ENCODE measurements around the gene TPCN2. TPM values are rescaled to one million over a fixed set of nuclear protein-coding genes. Genes with fewer than 3 reads are reported as not detected.

TPCN2 gene
- polyA plus RNA-seq, 3 donors from 2014 or later, result 4.8 to 7.0 (median 5.0) TPM

DNA sequence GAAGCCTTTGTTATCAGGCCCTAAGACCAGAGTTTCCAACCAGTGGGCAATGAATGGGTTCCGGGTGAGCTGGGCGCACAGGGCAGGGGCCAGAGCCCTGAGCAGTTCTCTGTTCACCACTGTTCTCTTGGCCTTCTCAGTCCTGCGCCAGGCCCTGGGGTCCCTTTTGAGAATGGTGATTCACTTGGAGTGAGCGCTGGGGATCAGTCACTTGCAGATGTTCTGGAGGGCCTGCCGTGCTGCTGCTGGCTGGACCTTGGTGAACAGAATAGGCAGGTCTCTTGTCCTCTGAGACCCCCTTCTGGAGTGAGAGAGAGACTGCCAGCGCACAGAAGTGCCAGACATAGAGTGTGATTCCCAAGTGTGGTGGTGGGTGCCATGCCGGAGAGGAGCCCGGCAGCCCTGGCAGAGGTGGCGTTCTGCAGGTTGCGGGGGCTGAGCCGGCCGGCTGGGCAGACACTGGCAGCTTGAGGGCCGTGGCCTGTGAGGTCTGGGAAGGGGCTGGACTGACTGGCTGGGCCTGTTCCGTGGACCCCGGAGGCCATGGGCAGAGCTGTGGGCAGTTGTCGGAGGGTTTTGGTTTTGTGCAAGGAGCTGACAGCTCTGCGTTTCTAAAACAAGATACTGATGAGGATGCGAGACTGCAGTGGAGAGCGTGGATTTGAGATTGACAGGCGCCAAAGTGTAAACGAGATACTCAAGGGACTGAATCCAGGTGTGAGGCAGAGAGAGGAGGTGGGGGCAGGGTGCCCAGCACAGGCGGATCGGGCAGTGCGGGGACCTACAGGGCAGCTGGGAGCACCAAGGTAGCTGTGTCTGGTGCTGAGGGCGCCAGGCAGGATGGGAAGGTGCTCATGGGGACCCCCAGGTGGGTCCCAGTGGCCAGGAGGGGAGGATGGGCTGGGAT lies 12.3 kb downstream of the TPCN2 start:
- Mint-ChIP-seq H3K27me3 (ENCODE audit: low read depth in 3 of 3) (peaks cover 0 to 6% (median 3%) of the 10 kb centered on the region in 3 donors), H3K27ac (no peak overlapping the region), H3K9me3 (no peaks in the 10 kb centered on the region)

DNA sequence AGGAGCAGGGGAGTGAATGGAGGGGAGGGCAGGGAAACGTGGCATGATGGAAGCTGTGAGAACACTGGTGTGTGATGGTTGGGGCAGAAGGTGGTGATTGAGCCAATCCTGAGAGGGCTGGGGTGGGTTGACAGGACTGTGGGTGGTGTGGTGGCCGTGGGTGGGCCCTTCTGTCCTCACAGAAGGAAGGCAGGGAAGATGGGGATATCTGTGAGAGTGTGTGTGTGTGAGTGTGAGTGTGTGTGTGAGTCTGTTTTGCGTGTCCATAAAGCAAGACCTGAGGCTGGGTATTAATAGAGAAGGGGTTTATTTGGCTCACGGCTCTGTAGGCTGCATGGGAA lies 13.0 kb downstream of the TPCN2 start:
- H3K36me3 Mint-ChIP-seq, result no peaks in the 10 kb centered on the region
- peak overlapping the region in 2 of 6 donors; percentile 40 to 50 for H3K27ac Mint-ChIP-seq
- DNase-seq, result no peak
- peaks cover 0 to 4% (median 3%) of the 10 kb centered on the region in 3 donors for H3K27me3 Mint-ChIP-seq (ENCODE audit: low read depth in 3 of 3)
- H3K9me3 Mint-ChIP-seq, result no peaks in the 10 kb centered on the region
- peaks cover 0 to 11% of the 10 kb centered on the region in 2 donors for H3K4me1 Mint-ChIP-seq
- H3K4me3 Mint-ChIP-seq, result peak overlapping the region in 1 of 5 donors; percentile 32

More for the DNA sequence above, 12.3 kb downstream of the TPCN2 start:
- Mint-ChIP-seq H3K36me3 (no peaks in the 10 kb centered on the region), H3K4me3 (no peak overlapping the region), H3K4me1 (peaks cover 5 to 16% of the 10 kb centered on the region in 2 donors)
- no peak for DNase-seq

DNA sequence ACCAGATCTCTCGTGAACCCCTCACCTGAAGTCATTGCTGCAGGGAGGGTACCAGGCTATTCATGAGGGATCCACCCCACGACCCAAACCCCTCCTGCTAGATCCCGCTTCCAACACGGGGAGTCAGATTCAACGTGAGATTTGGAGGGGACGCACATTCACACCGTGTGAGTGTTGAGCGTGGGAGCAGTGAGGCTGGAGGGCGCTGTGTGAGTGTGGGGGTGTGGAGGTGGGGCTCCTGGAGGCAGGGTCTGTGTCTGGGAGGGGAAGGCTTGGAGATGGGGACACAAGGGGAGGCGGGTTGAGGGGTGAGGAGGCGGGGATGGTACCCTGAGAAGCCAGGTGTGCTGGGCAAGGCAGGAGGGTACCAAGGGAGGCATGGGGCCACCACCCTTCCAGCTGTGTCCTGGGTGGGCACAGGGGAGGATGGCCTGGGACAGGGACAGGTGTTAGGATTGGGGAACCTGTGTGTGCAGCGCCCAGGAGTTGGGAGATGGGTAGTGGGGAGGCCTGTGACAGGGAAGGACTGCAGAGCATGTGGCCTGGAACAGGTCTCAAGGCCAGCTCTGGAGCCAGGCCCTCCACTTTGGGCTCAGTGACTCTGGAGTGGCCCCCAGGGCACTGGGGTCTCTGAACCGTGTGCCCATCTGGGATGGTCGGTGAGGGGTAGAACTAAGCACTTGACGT lies 13.6 kb downstream of the TPCN2 start:
- peaks cover 0 to 7% of the 10 kb centered on the region in 2 donors for H3K4me1 Mint-ChIP-seq
- H3K27ac Mint-ChIP-seq, result no peak overlapping the region
- no peak for DNase-seq
- H3K27me3 Mint-ChIP-seq (ENCODE audit: low read depth in 3 of 3), result peaks cover 0 to 4% (median 3%) of the 10 kb centered on the region in 3 donors
- no peaks in the 10 kb centered on the region for H3K36me3 Mint-ChIP-seq
- H3K4me3 Mint-ChIP-seq, result no peak overlapping the region
- H3K9me3 Mint-ChIP-seq, result no peaks in the 10 kb centered on the region

DNA sequence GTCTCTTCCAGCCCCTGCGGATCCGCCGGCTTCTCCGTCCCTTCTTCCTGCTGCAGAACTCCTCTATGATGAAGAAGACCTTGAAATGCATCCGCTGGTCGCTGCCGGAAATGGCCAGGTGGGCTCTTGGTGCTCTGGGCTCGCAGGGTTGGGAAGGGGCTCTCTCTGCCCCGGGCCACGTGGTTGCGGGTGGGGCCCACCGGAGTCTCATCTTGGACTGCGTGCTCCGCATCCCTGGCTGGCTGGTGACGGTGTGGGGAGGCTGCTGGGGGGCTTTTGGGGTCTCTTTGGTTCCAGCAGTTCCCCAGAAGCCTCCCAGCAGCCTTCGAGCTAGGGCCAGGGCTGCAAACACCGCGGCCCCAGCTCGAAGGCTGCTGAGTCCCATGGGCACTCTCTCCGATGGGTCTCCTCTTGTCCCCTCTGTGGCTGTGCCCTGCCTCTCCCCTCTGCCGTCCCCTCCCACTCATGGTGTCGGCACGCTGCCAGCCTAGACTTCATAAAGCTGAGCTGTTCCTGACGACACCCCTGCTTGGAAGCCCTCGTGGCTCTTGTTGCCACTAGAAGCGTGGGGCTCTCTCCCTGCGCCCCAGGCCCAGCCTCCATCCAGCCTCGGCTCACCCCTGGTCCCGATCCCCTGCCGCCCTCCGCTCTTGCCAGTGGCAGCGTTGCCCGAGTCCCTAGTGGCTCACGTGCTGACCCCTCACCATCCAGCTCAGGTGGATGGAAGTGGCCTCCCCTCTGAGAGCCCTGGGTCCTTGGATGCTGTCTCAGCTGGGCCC lies 14.3 kb downstream of the TPCN2 start:
- H3K4me3 Mint-ChIP-seq, result no peak overlapping the region
- H3K9me3 Mint-ChIP-seq, result no peaks in the 10 kb centered on the region
- no peaks in the 10 kb centered on the region for H3K36me3 Mint-ChIP-seq
- H3K27ac Mint-ChIP-seq, result peak overlapping the region in 1 of 6 donors; percentile 74
- peaks cover 0 to 4% (median 3%) of the 10 kb centered on the region in 3 donors for H3K27me3 Mint-ChIP-seq (ENCODE audit: low read depth in 3 of 3)
- no peak for DNase-seq
- H3K4me1 Mint-ChIP-seq, result peaks cover 0 to 4% of the 10 kb centered on the region in 2 donors

GRCh38 chr11:69063652-69064260 lies 15.0 kb downstream of the TPCN2 start:
- no peaks in the 10 kb centered on the region for H3K9me3 Mint-ChIP-seq
- H3K27ac Mint-ChIP-seq, result peak overlapping the region in 1 of 6 donors; percentile 74
- no peaks in the 10 kb centered on the region for H3K36me3 Mint-ChIP-seq
- peaks cover 0 to 4% of the 10 kb centered on the region in 2 donors for H3K4me1 Mint-ChIP-seq
- H3K27me3 Mint-ChIP-seq (ENCODE audit: low read depth in 3 of 3), result peaks cover 0 to 4% (median 3%) of the 10 kb centered on the region in 3 donors
- DNase-seq, result no peak
- no peak overlapping the region for H3K4me3 Mint-ChIP-seq

DNA sequence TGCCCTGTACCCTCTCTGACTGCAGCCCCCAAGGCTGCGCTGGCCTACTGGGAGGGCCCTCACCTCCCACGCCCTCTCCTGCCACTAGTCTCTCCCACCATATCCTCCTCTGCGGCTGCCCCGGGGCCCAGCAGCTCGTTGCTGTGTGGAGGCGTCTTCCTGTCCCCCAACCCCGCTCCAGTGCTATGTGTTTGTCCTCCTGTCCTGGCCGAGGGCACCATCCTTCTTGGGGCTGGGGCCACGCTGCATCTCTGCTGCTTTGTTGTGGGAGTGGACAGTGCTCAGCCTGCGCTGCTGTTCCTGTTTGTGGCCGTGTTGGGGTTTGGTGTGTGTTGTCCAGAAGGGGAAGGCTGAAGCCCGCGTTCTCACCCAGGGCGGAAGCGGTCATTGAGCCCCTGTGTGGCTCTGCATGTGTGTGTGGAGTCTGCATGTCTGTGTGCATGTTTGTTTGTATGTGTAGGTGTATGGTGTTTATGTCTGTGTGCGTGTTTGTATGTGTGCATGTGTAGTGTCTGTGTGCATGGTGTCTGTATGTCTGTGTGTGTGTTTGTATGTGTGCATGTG lies 15.7 kb downstream of the TPCN2 start:
- Mint-ChIP-seq H3K36me3 (no peaks in the 10 kb centered on the region), H3K27me3 (ENCODE audit: low read depth in 3 of 3) (peaks cover 0 to 4% (median 3%) of the 10 kb centered on the region in 3 donors), H3K4me1 (peaks cover 0 to 4% of the 10 kb centered on the region in 2 donors), H3K9me3 (no peaks in the 10 kb centered on the region), H3K4me3 (no peak overlapping the region), H3K27ac (no peak overlapping the region)
- DNase-seq, result peak; percentile 42 to 52 (median 43)

DNA sequence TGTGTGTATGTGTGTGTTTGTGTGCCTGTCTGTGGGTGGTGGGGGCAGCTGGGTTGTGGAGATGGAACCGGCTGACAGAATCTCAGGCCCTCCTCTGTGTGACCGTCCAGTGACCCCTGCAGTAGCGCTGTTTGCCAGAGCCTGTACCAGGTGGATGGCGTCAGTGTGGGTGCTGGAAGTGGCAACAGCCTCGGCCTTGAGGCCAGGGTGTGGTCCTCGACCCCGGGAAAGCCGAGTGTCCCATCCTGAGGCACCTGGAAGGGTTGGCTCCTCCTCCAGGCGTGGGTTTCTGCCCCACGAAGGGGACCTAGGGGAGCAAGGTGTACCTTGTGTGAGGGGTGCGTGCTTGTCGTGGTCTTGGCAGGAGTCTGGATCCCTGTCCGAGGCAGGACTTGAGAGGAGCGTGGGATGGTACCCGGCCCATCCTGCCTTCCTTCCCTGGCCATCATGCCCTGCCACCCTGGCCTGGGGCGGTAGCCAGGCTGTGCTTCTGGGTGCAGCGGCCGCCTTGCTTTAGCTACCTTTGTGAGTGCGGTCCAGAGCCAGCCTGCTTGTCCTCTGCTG lies 16.5 kb downstream of the TPCN2 start:
- Mint-ChIP-seq H3K4me1 (peaks cover 0 to 4% of the 10 kb centered on the region in 2 donors), H3K9me3 (no peaks in the 10 kb centered on the region), H3K27ac (no peak overlapping the region), H3K27me3 (ENCODE audit: low read depth in 3 of 3) (peaks cover 0 to 4% (median 3%) of the 10 kb centered on the region in 3 donors), H3K36me3 (peaks cover 0 to 1% (median under 1%) of the 10 kb centered on the region in 3 donors), H3K4me3 (no peak overlapping the region)
- no peak for DNase-seq

- H3K9me3 Mint-ChIP-seq, result no peaks in the 10 kb centered on the region
- H3K4me1 Mint-ChIP-seq, result peaks cover 0 to 4% of the 10 kb centered on the region in 2 donors
- H3K27ac Mint-ChIP-seq, result peak overlapping the region in 1 of 6 donors; percentile 50
- H3K4me3 Mint-ChIP-seq, result no peak overlapping the region
- H3K27me3 Mint-ChIP-seq (ENCODE audit: low read depth in 3 of 3), result peaks cover 0 to 3% (median 0%) of the 10 kb centered on the region in 3 donors
- DNase-seq, result no peak
- peaks cover 0 to 4% (median 3%) of the 10 kb centered on the region in 3 donors for H3K36me3 Mint-ChIP-seq
These were observed 17.7 kb downstream of the TPCN2 start for GRCh38 chr11:69066122-69067112.

- H3K27ac Mint-ChIP-seq, result peak overlapping the region in 1 of 6 donors; percentile 21
- peaks cover 0 to 4% of the 10 kb centered on the region in 2 donors for H3K4me1 Mint-ChIP-seq
- no peaks in the 10 kb centered on the region for H3K9me3 Mint-ChIP-seq
These were observed 18.5 kb downstream of the TPCN2 start for GRCh38 chr11:69067200-69067599.

DNA sequence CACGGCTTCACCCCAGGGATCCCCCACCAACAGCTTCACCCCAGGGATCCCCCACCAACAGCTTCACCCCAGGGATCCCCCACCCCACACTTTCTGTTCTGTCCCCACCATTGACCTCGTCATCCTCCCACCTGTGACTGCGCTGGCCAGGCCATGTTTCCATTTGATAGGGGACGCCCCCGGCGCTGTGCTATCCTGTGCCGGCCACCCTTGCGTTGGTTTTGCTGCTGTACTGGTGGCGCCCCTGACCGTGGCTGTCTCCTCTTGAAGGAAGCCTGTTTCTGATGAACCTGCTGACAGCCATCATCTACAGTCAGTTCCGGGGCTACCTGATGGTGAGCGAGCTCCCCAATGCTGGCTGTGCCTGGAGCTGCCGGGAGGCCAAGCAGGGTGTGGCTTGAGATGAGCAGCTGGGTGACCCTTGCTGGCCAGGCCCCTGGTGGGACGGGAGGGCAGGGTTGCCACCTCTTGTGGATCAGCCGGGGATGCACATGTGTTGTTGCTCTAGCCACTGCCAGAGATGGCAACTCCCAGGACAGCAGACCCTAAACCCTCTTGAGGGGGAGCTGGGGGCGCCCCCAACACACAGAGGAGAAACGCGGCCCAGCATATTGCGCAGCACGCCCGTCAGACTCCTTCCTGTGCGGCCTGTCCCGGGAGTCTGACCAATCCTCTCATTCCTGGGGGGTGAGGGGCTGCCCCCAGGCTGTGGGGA lies 22.5 kb downstream of the TPCN2 start:
- Mint-ChIP-seq H3K36me3 (peaks cover 3 to 13% (median 3%) of the 10 kb centered on the region in 3 donors), H3K4me1 (peaks cover 0 to 18% of the 10 kb centered on the region in 2 donors), H3K27ac (no peak overlapping the region), H3K9me3 (no peaks in the 10 kb centered on the region), H3K4me3 (no peak overlapping the region), H3K27me3 (ENCODE audit: low read depth in 3 of 3) (peaks cover 0 to 1% (median 0%) of the 10 kb centered on the region in 3 donors)
- DNase-seq, result no peak

More at GRCh38 chr11:69067200-69067599, 18.5 kb downstream of the TPCN2 start:
- H3K27me3 Mint-ChIP-seq (ENCODE audit: low read depth in 3 of 3), result peaks cover 0 to 3% (median 0%) of the 10 kb centered on the region in 3 donors
- DNase-seq, result no peak
- peaks cover 0 to 4% (median 3%) of the 10 kb centered on the region in 3 donors for H3K36me3 Mint-ChIP-seq
- no peak overlapping the region for H3K4me3 Mint-ChIP-seq

- H3K36me3 Mint-ChIP-seq, result peaks cover 3 to 13% (median 3%) of the 10 kb centered on the region in 3 donors
- H3K27me3 Mint-ChIP-seq (ENCODE audit: low read depth in 3 of 3), result peaks cover 0 to 1% (median 0%) of the 10 kb centered on the region in 3 donors
- no peaks in the 10 kb centered on the region for H3K9me3 Mint-ChIP-seq
- DNase-seq, result no peak
- peaks cover 0 to 18% of the 10 kb centered on the region in 2 donors for H3K4me1 Mint-ChIP-seq
- no peak overlapping the region for H3K27ac Mint-ChIP-seq
- H3K4me3 Mint-ChIP-seq, result no peak overlapping the region
These were observed 23.2 kb downstream of the TPCN2 start for GRCh38 chr11:69071956-69072355.

All from immature natural killer cell (primary cell).